Stimulated activated CD4-positive, alpha-beta T cell treated with anti-CD3 and anti-CD28 coated beads, Interleukin-12 subunit alpha, Interleukin-12 subunit beta, amount 100 ng/mL, for 48 hours (primary cell): ENCODE results near the gene TRDN.
"Not testable (repeated sequence)": the region's sequence is repeated elsewhere in the genome, so short reads cannot be mapped to it uniquely, and the experiment has no call there.

Experiments
- DNase-seq, 3 donors: peaks; one replicate each; pipeline ENCODE4 v3.0.0-alpha.2; 2020; ENCODE audit warnings: low read depth in 2 of 3, low spot score in 1 of 3

TRDN gene

DNA sequence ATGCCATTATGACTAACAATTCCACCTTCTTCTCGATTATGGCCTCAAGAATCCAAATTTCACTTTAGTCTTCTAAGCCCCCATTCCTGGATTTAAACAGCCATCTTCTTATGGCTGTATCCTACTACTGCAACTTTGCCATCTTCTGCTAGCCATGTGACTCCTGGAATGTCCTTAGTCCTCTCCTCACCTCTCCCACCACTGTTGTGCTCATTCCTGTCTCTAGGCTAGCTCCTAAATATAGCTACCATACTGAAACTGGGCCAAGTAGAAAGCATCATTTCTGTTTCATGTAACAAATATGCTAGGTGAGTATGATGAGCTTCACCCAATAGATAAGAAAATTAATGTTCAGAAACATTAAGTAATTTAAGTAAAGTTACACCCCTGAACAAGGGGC, 327.6 kb downstream of the TRDN start:
- no peak for DNase-seq

DNA sequence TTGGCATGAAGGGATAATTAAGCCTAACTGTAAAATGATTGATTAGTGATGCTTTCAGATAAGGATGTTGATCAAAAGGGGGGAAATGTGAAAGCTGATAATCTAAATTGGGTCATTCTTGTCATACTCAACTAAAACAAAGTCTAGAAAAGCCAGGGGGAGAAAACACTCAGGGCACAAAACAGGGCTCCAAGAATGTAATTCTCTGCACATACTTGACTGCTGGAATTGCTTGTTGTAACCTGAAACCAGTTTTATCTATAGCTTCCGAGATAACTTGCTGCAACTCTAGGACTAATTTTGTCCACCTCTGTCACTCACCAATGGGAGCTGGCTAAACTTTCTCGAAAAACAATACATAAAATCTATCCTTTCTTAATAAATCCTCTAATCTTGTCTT, 330.4 kb downstream of the TRDN start:
- DNase-seq = no peak

DNA sequence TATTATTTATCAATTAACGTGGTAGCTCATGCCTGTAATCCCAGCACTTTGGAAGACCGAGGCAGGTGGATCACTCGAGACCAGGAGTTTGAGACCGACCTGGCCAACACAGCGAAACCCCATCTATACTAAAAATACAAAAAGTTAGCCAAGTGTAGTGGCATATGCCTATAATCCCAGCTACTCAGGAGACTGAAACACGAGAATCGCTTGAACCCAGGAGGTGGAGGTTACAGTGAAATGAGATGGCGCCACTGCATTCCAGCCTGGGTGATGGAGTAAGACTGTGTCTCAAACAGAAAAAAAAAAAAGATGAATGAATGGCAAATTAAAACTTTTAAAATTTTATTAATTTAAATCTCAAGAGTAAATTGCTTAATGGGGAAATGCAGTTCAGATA, 341.1 kb downstream of the TRDN start:
- no peak for DNase-seq

DNA sequence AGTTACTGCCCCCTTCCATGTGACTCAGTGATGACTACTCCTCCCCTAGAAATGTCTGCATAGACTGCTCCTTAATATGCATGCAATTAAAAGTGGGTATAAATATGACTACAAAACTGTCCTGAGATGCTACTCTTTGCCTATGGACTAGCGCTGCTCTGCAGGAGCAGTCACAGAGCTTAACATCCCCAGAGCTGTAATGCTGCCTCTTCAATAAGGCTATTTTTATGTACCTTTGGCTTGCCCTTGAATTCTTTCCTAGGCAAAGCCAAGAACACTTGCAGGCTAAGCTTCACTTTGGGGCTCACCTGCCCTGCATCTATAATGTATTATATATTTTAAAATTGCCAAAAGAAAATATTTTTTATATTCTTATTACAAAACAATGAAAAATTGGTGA, 341.6 kb downstream of the TRDN start:
- no peak for DNase-seq

DNA sequence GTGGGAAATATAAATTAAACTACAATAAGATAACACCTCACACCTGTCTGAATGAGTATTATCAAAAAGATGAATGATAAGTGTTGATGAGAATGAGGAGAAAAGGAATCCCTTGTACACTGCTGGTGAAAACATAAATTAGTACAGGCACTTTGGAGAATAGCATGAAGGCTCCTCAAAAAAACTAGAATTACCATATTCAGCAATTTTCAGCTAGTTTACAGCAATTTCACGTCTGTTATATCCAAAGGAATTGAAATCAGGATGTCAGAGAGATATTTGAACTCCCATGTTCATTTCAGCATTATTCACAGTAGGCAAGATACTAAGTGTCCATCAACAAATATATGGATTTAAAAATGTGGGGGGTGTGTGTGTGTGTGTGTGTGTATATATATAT, 348.1 kb downstream of the TRDN start:
- DNase-seq = no peak

DNA sequence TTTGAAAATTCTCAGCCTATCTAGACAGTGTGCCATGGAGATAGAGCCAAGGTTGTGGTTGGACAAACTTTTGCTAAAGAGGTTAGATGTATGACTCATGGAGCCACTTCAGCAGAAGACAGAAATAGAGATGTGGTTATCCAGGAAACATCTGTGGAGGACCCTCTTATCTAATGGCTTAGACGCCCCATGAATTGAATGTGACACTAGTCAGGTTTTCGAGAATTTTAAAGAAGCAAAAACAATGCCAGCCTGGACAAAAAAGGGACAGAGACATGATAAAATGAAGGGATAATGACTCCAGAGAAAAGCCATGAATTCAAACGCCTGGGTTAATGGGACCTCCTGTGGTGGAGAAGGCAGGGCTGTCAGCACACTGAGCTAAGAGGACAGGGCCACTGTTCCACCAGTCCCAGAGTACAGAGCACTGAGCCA, 360.2 kb downstream of the TRDN start:
- no peak for DNase-seq

DNA sequence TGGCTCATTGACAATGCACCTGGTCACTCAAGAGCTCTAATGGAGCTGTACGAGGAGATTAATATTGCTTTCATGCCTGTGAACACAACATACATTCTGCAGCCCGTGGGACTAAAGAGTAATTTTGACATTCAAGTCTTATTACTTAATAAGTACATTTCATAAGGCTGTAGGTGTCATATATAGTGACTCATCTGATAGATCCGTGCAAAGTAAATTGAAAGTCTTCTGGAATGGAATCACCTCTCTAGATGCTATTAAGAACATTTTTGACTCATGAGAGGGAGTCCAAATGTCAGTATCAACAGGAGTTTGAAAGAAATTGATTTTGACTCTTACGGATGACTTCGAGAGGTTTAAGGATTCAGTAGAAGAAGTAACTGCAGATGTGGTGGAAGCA, 372.8 kb downstream of the TRDN start:
- no peak for DNase-seq

DNA sequence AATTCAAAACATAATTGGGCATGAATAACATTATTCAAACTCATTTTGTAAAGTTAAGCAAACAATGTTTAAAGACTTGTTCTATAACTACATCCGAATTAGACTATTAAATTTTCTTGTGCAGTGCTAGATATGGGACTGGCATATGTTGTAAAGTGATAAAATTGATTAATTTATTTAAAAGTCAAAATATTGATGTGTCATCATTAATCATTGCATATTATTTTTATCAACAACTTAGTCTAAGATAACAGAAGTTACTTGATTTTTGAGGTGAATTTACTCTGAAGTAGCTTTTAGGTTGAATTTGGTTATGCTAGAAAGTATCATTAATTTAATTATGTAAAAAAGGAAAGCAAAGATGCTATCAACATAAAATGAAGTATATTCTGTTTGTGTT, 396.1 kb downstream of the TRDN start:
- no peak for DNase-seq

DNA sequence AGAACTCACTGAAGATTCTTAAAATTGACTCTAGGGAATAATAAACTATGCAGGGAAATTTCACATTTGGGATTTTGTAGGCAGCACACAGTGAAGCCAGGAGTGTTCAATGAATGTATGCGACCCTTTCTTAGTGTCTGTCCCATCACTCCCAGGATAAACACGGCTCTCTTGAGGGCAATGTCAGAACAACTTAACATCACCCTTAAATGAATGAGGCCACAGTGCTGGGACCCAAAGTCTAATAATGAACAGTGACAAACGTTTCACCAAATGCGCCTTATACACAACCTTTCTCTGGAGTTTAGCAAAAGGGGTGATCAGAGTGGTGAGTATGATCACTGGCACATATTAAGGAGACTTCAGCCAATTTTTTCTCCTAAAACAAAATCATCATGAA, 403.4 kb downstream of the TRDN start:
- no peak for DNase-seq

DNA sequence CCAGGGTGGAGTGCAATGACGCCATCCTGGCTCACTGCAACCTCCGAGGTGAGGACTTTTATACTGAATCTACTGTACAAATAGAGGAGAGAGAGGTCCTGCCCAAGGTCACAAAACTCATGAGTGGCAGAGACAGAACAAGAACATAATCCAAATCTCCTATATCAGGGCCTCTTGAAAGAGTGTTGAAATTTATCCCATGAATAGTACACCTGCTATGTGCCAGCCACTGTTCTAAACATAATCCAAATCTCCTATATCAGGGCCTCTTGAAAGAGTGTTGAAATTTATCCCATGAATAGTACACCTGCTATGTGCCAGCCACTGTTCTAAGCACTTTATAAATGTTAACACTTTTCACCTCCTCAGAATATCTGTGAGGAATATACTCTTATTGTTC, 409.0 kb downstream of the TRDN start:
- DNase-seq = not testable (repeated sequence)

DNA sequence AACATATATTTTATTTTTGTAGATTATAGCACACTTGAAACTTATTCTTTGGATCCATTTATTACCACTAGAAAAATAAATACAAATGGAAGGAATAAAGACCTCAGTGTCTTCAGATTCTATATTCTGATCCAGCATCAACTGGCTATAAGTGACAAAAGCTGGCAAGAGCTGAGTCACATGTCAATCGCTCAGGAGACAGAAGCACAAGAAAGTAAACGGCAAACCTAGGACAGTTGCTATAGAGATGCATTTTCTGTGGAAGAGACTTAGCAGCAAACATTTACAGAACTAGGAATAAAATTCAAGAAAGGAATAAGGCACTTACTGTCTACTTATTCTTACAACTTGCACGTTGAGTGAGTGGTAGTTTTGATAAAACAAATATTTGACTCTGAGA, 410.4 kb downstream of the TRDN start:
- DNase-seq = no peak

DNA sequence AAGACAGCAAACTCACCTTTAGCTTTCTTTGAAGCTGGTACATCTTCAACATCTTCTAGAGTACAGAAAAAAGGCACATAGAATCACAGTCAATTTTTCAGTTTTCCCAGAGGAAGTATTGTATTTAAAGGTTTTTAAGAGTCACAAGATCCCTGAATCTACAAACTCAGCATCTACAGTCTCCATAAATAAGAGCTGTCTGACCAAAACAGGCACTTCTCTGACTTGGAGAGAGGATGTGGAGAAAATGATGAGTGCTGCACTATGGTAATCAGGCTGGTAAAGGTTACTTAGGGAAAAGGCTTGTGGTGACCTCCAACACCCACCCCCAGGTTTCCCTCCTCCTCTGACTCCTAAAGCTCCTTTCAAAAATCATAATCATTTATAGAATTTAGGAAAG, 412.7 kb downstream of the TRDN start:
- no peak for DNase-seq

DNA sequence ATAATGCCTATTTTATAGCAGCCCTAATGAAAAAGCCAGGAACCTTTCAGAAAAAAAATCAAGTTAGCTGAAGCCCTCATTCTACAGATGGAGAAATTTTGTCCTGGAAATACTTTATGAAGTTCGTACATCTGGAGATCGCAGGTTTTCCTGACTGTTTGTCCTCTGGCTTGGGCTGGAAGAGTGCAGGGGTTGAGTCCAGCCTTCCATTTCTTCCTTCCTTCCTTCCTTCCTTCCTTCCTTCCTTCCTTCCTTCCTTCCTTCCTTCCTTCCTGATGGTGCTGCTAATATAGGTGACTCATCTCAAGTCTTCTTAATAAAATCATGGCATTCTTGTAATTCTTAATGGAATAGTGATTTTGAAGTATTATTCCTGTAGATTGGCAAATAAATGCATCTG, 413.3 kb downstream of the TRDN start:
- no peak for DNase-seq

DNA sequence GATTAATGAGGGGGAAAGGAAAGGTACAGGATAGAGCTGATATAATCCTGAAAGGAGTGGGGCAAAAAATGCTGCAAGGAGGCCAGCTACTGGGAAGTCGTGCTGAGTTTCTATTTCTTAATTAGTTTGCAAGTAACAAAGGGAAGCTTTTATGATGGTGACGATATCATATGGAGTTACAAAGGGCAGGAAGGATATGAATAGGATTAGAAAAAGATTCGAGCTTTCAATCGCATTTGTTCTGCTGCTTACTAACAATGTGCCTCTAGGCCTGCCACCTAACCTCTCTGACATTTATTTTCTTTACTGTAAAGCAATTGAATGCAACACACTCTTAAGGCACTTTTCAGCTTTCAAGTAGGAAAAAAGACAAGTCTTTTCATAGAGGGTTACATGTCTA, 421.5 kb downstream of the TRDN start:
- DNase-seq = no peak

DNA sequence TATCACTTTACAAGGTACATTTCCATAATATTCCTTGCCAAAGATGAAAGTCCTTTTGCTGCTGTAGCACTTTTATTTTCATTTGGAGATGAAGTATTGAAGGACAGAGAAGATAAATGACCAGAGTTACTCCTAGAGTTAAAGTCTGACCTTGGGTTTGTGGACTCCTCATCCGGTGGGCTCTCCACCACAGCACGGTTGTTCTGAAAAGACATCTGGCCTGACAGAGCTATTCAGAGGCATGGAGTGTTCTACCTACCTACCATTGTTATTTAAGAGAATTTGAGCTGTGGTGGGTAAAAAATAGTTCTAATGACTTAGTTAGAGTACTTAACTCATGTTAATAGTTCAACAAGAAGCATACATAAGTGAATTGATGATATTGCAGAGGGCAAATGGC, 422.3 kb downstream of the TRDN start:
- no peak for DNase-seq

DNA sequence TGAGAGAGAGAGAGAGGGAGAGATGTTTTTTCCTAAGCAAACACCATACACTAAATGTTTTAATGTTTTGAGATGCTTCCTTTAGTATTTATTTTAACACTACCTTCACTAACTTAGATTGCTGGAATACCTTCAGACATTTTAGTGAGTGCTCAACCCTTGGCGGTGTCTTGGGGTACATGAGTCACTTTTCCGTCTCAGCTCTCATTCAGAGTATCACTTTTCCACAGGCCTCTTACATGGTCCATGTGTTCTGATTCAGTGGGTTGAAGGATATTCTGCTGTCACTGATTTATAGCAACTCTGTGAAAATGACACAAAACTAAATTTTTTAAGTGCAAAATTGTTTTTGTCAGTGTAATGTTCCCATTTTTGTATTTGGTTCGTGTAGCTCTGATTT, 422.8 kb downstream of the TRDN start:
- DNase-seq = no peak

DNA sequence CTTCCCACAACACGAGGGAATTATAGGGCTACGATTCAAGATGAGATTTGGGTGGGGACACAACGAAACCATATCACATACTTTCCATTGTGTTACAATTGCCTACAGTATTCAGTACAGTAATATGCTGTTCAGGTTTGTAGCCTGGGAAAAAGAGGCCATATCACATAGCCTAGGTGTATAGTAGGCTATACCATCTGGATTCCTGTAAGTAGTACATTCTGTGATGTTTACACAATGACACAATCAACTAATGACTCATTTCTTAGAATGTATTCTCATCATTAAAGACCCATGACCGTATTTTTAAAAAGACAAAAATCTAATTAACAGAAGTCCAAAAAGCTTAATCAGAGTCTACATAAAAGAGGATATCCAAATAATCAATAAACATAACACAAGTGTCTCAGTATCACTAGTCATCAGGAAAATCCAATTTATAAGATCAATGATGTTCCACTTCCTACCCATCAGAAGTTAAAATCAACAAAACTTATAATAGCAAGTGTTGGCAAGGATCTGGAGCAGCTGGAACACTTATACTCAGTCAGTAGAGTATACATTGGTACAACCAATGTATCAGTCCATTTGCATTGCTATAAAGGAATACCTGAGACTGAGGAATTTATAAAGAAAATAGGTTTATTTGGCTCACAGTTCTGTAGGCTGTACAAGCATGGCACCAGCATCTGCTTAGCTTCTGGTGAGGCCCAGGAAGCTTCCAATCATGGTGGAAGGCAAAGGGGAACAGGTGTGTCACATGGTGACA, 424.8 kb downstream of the TRDN start:
- DNase-seq = no peak

DNA sequence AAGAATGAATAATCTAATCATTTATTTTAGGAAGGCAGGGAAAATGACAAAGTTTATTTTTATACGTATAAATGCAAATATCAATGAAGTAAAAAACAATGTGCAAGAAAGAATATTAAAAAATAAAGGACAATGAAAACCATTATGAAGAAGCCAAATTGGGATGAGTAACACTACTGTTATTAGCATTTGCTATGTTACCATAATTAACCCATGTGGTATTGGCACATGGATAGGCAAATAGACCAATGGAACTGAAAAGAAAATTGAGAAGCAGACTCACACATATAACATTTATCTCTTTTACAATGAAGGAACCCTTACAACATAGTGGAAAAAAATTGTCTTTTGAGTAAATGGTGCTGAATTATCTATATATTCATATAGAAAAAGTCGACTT, 426.1 kb downstream of the TRDN start:
- DNase-seq = no peak

DNA sequence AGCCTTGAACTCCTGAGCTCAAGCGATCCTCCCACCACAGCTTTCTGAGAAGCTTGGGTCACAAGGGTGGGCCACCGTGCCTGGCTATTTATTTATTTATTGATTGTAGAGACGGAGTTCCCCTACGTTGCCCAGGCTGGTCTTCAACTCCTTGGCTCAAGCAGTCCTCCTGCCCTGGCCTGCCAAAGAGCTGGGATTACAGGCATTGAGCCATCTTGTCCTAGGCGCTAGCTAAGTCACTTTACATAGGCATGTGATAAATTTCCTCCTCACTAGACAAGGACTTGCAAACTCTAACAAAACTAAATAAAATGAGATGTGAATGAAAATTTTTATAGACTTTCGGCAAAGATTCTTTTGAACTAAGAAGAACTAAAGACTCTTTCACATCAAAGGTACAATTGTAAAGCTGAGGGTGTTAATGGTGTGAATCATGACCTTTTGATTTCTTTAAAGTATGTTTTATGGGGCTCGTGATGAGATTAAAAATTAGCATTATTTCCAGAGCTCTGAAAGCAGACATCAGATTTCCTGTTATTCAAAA, 428.7 kb downstream of the TRDN start:
- no peak for DNase-seq

DNA sequence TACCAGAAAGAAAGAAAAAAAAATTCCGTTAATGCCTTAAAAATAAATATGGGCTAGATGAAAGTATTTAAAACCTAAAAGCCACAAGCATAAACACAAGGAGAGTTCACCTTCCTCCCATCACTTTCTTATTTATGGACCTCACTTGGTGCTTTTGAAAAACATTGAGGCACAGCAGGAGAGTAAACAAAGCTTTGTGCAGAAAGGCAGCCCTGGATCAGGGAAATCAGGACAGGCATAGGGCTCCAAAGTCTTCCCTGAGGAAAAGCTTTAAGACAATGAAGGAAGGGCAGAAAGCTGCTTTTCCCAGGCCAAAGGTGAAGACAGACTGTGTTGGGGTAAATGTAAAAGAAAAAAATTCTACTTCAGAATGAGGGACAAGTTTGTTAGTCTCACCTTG, 432.8 kb downstream of the TRDN start:
- DNase-seq = no peak

DNA sequence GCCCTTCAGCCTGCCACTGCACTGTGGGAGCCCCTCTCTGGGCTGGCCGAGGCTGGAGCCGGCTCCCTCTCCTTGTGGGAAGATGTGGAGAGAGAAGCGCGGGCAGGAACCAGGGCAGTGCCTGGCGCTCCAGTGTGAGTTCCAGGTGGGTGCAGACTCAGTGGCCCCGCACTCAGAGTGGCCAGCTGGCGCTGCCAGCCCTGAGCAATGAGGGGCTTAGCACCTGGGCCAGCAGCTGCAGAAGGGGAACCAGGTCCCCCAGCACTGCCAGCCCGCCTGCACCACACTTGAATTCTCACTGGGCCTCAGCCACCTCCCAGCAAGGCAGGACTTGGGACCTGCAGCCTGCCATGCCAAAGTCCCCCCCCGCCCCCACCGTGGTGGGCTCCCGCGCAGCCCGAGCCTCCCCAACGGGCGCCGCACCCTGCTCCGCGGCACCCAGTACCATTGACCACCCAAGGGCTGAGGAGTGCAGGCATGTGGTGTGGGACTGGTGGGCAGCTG, 434.8 kb downstream of the TRDN start:
- no peak for DNase-seq

DNA sequence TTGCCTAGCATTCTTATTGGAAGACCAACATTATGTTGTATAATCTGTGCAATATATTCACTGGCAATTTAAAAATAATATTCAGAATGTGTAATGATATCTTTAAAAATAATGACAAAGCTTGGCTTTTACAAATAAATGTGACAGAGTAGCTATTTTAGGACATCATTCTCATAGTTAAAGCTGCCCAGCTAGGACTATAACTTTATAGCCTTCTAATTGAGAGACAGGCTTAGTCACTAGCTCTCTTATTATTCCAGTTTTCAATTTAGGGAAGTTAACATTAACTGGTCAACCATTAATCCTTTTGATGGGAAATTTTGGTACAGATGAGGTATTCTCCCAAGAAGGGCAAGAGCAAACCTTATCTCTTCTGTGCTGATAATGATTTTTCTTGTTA, 443.5 kb downstream of the TRDN start:
- no peak for DNase-seq

DNA sequence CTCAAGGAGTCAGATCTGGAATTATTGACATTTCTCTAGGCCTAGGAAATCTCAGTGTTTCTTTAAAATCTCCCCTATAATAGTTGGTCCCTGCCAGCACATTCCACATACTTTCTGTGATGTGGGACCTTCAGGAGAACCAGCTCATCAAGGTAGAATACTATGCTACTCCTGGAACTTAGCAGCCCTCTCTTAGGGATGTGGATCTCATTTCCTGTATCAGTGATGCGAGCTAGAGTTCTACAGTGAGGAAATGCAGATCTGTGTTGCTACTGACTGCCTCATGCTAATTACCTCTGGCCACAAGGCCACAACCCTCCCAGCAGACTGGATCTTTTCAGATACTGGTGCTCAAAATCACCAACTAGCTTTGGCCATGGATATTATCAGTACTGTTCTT, 446.9 kb downstream of the TRDN start:
- no peak for DNase-seq
